ENCODE results near the gene EGF. TPM values are rescaled to one million over a fixed set of nuclear protein-coding genes. Genes with fewer than 3 reads are reported as not detected.
A peak's percentile ranks its signal among the peaks of the same experiment; 100 is the strongest.
"Not testable (repeated sequence)": the region's sequence is repeated elsewhere in the genome, so short reads cannot be mapped to it uniquely, and the experiment has no call there.

Gene EGF
- 3.4 TPM for polyA plus RNA-seq (2013, experiment 1 of 4)
- polyA plus RNA-seq (2013, experiment 2 of 4), result 3.8 TPM
- polyA plus RNA-seq (2013, experiment 3 of 4), result 3.7 TPM
- polyA plus RNA-seq (2013, experiment 4 of 4), result 3.3 TPM

- H3K9me3 ChIP-seq (ENCODE audit: control insufficient read depth, low read length), result no peaks in the 10 kb centered on the region
- H3K4me1 ChIP-seq (ENCODE audit: control insufficient read depth, insufficient read depth, low read length), result peaks cover 28% of the 10 kb centered on the region
- H3K36me3 ChIP-seq (ENCODE audit: control insufficient read depth, insufficient read depth, low read length), result no peaks in the 10 kb centered on the region
- H3K27ac ChIP-seq (ENCODE audit: insufficient read depth, low read depth, low read length, poor library complexity, severe bottlenecking), result peak within 1 kb of the TSS; percentile 64
- WGBS, 2 experiments, result 64 to 65% methylated on average over 9 of the region's 9 CpGs
- H3K4me3 ChIP-seq (ENCODE audit: insufficient read depth, low read depth, low read length), result peak within 1 kb of the TSS; percentile 4
- H3K27me3 ChIP-seq (ENCODE audit: control insufficient read depth, insufficient read depth, low read length, poor library complexity, severe bottlenecking), result no peaks in the 10 kb centered on the region
These were observed at the start of gene EGF for GRCh38 chr4:109912706-109913595. EGF (plus strand) TSS chr4:109912883; CDS start chr4:109913336, 453 bp downstream.

- no peak overlapping the region for H3K27ac ChIP-seq (ENCODE audit: insufficient read depth, low read depth, low read length, poor library complexity, severe bottlenecking)
- H3K4me3 ChIP-seq (ENCODE audit: insufficient read depth, low read depth, low read length), result no peak overlapping the region
- H3K36me3 ChIP-seq (ENCODE audit: control insufficient read depth, insufficient read depth, low read length), result no peaks in the 10 kb centered on the region
- H3K27me3 ChIP-seq (ENCODE audit: control insufficient read depth, insufficient read depth, low read length, poor library complexity, severe bottlenecking), result no peaks in the 10 kb centered on the region
- H3K4me1 ChIP-seq (ENCODE audit: control insufficient read depth, insufficient read depth, low read length), result no peaks in the 10 kb centered on the region
- H3K9me3 ChIP-seq (ENCODE audit: control insufficient read depth, low read length), result no peaks in the 10 kb centered on the region
These were observed 48.5 kb upstream of the EGF start for GRCh38 chr4:109864134-109864533.

GRCh38 chr4:109870061-109870460 lies 42.6 kb upstream of the EGF start:
- WGBS, 2 experiments, result 68 to 70% methylated on average over 5 of the region's 5 CpGs
- Histone ChIP-seq H3K27me3 (ENCODE audit: control insufficient read depth, insufficient read depth, low read length, poor library complexity, severe bottlenecking) (no peaks in the 10 kb centered on the region), H3K36me3 (ENCODE audit: control insufficient read depth, insufficient read depth, low read length) (no peaks in the 10 kb centered on the region), H3K4me3 (ENCODE audit: insufficient read depth, low read depth, low read length) (no peak overlapping the region), H3K9me3 (ENCODE audit: control insufficient read depth, low read length) (no peaks in the 10 kb centered on the region), H3K27ac (ENCODE audit: insufficient read depth, low read depth, low read length, poor library complexity, severe bottlenecking) (no peak overlapping the region), H3K4me1 (ENCODE audit: control insufficient read depth, insufficient read depth, low read length) (no peaks in the 10 kb centered on the region)

GRCh38 chr4:109872065-109872464 lies 40.6 kb upstream of the EGF start:
- H3K36me3 ChIP-seq (ENCODE audit: control insufficient read depth, insufficient read depth, low read length), result no peaks in the 10 kb centered on the region
- WGBS, 2 experiments, result 99 to 100% methylated on average over 2 of the region's 2 CpGs
- no peaks in the 10 kb centered on the region for H3K9me3 ChIP-seq (ENCODE audit: control insufficient read depth, low read length)
- H3K4me1 ChIP-seq (ENCODE audit: control insufficient read depth, insufficient read depth, low read length), result no peaks in the 10 kb centered on the region
- no peak overlapping the region for H3K27ac ChIP-seq (ENCODE audit: insufficient read depth, low read depth, low read length, poor library complexity, severe bottlenecking)
- H3K27me3 ChIP-seq (ENCODE audit: control insufficient read depth, insufficient read depth, low read length, poor library complexity, severe bottlenecking), result no peaks in the 10 kb centered on the region
- no peak overlapping the region for H3K4me3 ChIP-seq (ENCODE audit: insufficient read depth, low read depth, low read length)

GRCh38 chr4:109872950-109873656 lies 39.6 kb upstream of the EGF start:
- Histone ChIP-seq H3K27ac (ENCODE audit: insufficient read depth, low read depth, low read length, poor library complexity, severe bottlenecking) (no peak overlapping the region), H3K36me3 (ENCODE audit: control insufficient read depth, insufficient read depth, low read length) (no peaks in the 10 kb centered on the region), H3K9me3 (ENCODE audit: control insufficient read depth, low read length) (no peaks in the 10 kb centered on the region), H3K4me3 (ENCODE audit: insufficient read depth, low read depth, low read length) (no peak overlapping the region), H3K27me3 (ENCODE audit: control insufficient read depth, insufficient read depth, low read length, poor library complexity, severe bottlenecking) (no peaks in the 10 kb centered on the region), H3K4me1 (ENCODE audit: control insufficient read depth, insufficient read depth, low read length) (no peaks in the 10 kb centered on the region)
- 94 to 96% methylated on average over 5 to 6 of the region's 6 CpGs for WGBS, 2 experiments

- Histone ChIP-seq H3K36me3 (ENCODE audit: control insufficient read depth, insufficient read depth, low read length) (no peaks in the 10 kb centered on the region), H3K27ac (ENCODE audit: insufficient read depth, low read depth, low read length, poor library complexity, severe bottlenecking) (no peak overlapping the region), H3K9me3 (ENCODE audit: control insufficient read depth, low read length) (no peaks in the 10 kb centered on the region), H3K27me3 (ENCODE audit: control insufficient read depth, insufficient read depth, low read length, poor library complexity, severe bottlenecking) (no peaks in the 10 kb centered on the region), H3K4me3 (ENCODE audit: insufficient read depth, low read depth, low read length) (no peak overlapping the region), H3K4me1 (ENCODE audit: control insufficient read depth, insufficient read depth, low read length) (no peaks in the 10 kb centered on the region)
- 77 to 79% methylated on average over 11 of the region's 11 CpGs for WGBS, 2 experiments
These were observed 38.7 kb upstream of the EGF start for GRCh38 chr4:109873791-109874514.

- Histone ChIP-seq H3K36me3 (ENCODE audit: control insufficient read depth, insufficient read depth, low read length) (no peaks in the 10 kb centered on the region), H3K27ac (ENCODE audit: insufficient read depth, low read depth, low read length, poor library complexity, severe bottlenecking) (no peak overlapping the region), H3K4me3 (ENCODE audit: insufficient read depth, low read depth, low read length) (no peak overlapping the region), H3K4me1 (ENCODE audit: control insufficient read depth, insufficient read depth, low read length) (no peaks in the 10 kb centered on the region), H3K27me3 (ENCODE audit: control insufficient read depth, insufficient read depth, low read length, poor library complexity, severe bottlenecking) (no peaks in the 10 kb centered on the region), H3K9me3 (ENCODE audit: control insufficient read depth, low read length) (no peaks in the 10 kb centered on the region)
- WGBS, 2 experiments, result 91 to 96% methylated on average over 1 of the region's 1 CpG
These were observed 37.6 kb upstream of the EGF start for GRCh38 chr4:109875106-109875505.

GRCh38 chr4:109875553-109875952 lies 37.1 kb upstream of the EGF start:
- not testable (repeated sequence) for H3K27me3 ChIP-seq (ENCODE audit: control insufficient read depth, insufficient read depth, low read length, poor library complexity, severe bottlenecking); H3K27ac ChIP-seq (ENCODE audit: insufficient read depth, low read depth, low read length, poor library complexity, severe bottlenecking); H3K36me3 ChIP-seq (ENCODE audit: control insufficient read depth, insufficient read depth, low read length); H3K4me1 ChIP-seq (ENCODE audit: control insufficient read depth, insufficient read depth, low read length); H3K4me3 ChIP-seq (ENCODE audit: insufficient read depth, low read depth, low read length); H3K9me3 ChIP-seq (ENCODE audit: control insufficient read depth, low read length)
- 88 to 94% methylated on average over 1 of the region's 2 CpGs for WGBS, 2 experiments

- Histone ChIP-seq H3K36me3 (ENCODE audit: control insufficient read depth, insufficient read depth, low read length) (no peaks in the 10 kb centered on the region), H3K27me3 (ENCODE audit: control insufficient read depth, insufficient read depth, low read length, poor library complexity, severe bottlenecking) (no peaks in the 10 kb centered on the region), H3K4me3 (ENCODE audit: insufficient read depth, low read depth, low read length) (no peak overlapping the region), H3K27ac (ENCODE audit: insufficient read depth, low read depth, low read length, poor library complexity, severe bottlenecking) (no peak overlapping the region), H3K4me1 (ENCODE audit: control insufficient read depth, insufficient read depth, low read length) (no peaks in the 10 kb centered on the region), H3K9me3 (ENCODE audit: control insufficient read depth, low read length) (no peaks in the 10 kb centered on the region)
- 88% methylated on average over 1 of the region's 2 CpGs; no CpG with 5 or more reads in 1 of the 2 experiments for WGBS, 2 experiments
These were observed 35.9 kb upstream of the EGF start for GRCh38 chr4:109876634-109877265.

Measured in ectodermal cell (in vitro differentiated cells).